OCI-LY3 (cell line): Measurements from ENCODE around the gene MTHFD2L.

Experiments
- EZH2phosphoT487 ChIP-seq: fragments of 200-600 bp; shearing (Covaris generic); IDR thresholded peaks from 2 replicates; pipeline ENCODE4 v1.6.1; 2018; ENCODE audit warnings: antibody characterized with exemption, mixed run types, low read depth
- TF ChIP-seq, protein P1 (sequence below): fragments of 200-600, 300-600 bp; sonication (generic); IDR thresholded peaks from 2 replicates; pipeline ENCODE4 v1.5.1; 2014; ENCODE audit warnings: antibody characterized with exemption, low read length, low read depth

DNA sequence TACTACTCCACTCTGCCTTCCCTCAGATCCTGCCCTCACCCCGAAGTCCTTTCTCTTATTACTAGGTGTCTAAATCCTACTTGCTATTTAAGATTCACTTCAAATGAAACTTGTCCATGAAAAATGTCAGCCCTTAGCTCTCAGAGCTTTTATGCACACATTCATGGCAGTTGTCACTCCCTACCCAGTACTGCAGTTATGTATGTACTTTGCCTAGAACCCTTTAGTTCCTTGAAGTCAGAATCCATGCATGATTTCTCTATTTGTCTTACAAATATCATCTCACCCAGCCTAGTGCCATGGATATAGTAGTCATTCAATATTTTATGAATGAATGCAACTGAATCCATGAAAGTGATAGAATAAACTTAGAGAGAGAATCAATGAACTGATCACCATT, 147.1 kb downstream of the MTHFD2L start:
- TF ChIP-seq, protein P1, sequence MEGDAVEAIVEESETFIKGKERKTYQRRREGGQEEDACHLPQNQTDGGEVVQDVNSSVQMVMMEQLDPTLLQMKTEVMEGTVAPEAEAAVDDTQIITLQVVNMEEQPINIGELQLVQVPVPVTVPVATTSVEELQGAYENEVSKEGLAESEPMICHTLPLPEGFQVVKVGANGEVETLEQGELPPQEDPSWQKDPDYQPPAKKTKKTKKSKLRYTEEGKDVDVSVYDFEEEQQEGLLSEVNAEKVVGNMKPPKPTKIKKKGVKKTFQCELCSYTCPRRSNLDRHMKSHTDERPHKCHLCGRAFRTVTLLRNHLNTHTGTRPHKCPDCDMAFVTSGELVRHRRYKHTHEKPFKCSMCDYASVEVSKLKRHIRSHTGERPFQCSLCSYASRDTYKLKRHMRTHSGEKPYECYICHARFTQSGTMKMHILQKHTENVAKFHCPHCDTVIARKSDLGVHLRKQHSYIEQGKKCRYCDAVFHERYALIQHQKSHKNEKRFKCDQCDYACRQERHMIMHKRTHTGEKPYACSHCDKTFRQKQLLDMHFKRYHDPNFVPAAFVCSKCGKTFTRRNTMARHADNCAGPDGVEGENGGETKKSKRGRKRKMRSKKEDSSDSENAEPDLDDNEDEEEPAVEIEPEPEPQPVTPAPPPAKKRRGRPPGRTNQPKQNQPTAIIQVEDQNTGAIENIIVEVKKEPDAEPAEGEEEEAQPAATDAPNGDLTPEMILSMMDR = no peak
- TF ChIP-seq EZH2phosphoT487 = no peak
